Hematopoietic multipotent progenitor cell treated with erythropoietin and hydrocortisone succinate and interleukin-3 and kit ligand, for 6 days (in vitro differentiated cells): ENCODE measurements around the gene RRP9.

ENCODE experiments used
- DNase-seq: peaks from one replicate; pipeline ENCODE4 v3.0.0-alpha.2; 2015

Gene RRP9

GRCh38 chr3:51955175-51955892, 13.6 kb upstream of the RRP9 start, which contains the start of gene GPR62:
GPR62 (plus strand) TSS chr3:51955381; CDS start chr3:51955653, 272 bp downstream.
- DNase-seq = no peak

- DNase-seq = no peak
Measured at GRCh38 chr3:51954713-51955112, 13.0 kb upstream of the RRP9 start.

GRCh38 chr3:51954105-51954504, 12.4 kb upstream of the RRP9 start:
- DNase-seq = no peak

GRCh38 chr3:51953445-51953844, 11.7 kb upstream of the RRP9 start:
- no peak for DNase-seq

- no peak for DNase-seq
Measured at GRCh38 chr3:51950899-51951298, 9.2 kb upstream of the RRP9 start.

- no peak for DNase-seq
Measured at GRCh38 chr3:51949121-51949520, 7.4 kb upstream of the RRP9 start.

GRCh38 chr3:51948016-51948580, 6.4 kb upstream of the RRP9 start:
- DNase-seq = no peak

- no peak for DNase-seq
Measured at GRCh38 chr3:51947215-51947900, 5.7 kb upstream of the RRP9 start.

GRCh38 chr3:51946796-51947195, 5.1 kb upstream of the RRP9 start:
- DNase-seq = no peak

GRCh38 chr3:51945926-51946705, 4.4 kb upstream of the RRP9 start:
- no peak for DNase-seq

- DNase-seq = no peak
Measured at GRCh38 chr3:51945031-51945840, 3.5 kb upstream of the RRP9 start.

- no peak for DNase-seq
Measured at GRCh38 chr3:51944451-51945021, 2.8 kb upstream of the RRP9 start.

- DNase-seq = no peak
Measured at GRCh38 chr3:51943451-51944391, 2.0 kb upstream of the RRP9 start.

- peak; percentile 75 for DNase-seq
Measured at GRCh38 chr3:51942603-51943450, 1.1 kb upstream of the RRP9 start.

- no peak for DNase-seq
Measured at GRCh38 chr3:51941463-51941797, 274 bp downstream of the RRP9 start.

- no peak for DNase-seq
Measured at GRCh38 chr3:51940648-51941462, 849 bp downstream of the RRP9 start.

- DNase-seq = no peak
Measured at GRCh38 chr3:51938780-51939425, 2.8 kb downstream of the RRP9 start.

GRCh38 chr3:51937611-51938450, 3.9 kb downstream of the RRP9 start:
- DNase-seq = no peak
